Measurements from ENCODE around the gene RIMBP3C.
"Not testable (repeated sequence)": the region's sequence is repeated elsewhere in the genome, so short reads cannot be mapped to it uniquely, and the experiment has no call there.

Gene RIMBP3C, protein sequence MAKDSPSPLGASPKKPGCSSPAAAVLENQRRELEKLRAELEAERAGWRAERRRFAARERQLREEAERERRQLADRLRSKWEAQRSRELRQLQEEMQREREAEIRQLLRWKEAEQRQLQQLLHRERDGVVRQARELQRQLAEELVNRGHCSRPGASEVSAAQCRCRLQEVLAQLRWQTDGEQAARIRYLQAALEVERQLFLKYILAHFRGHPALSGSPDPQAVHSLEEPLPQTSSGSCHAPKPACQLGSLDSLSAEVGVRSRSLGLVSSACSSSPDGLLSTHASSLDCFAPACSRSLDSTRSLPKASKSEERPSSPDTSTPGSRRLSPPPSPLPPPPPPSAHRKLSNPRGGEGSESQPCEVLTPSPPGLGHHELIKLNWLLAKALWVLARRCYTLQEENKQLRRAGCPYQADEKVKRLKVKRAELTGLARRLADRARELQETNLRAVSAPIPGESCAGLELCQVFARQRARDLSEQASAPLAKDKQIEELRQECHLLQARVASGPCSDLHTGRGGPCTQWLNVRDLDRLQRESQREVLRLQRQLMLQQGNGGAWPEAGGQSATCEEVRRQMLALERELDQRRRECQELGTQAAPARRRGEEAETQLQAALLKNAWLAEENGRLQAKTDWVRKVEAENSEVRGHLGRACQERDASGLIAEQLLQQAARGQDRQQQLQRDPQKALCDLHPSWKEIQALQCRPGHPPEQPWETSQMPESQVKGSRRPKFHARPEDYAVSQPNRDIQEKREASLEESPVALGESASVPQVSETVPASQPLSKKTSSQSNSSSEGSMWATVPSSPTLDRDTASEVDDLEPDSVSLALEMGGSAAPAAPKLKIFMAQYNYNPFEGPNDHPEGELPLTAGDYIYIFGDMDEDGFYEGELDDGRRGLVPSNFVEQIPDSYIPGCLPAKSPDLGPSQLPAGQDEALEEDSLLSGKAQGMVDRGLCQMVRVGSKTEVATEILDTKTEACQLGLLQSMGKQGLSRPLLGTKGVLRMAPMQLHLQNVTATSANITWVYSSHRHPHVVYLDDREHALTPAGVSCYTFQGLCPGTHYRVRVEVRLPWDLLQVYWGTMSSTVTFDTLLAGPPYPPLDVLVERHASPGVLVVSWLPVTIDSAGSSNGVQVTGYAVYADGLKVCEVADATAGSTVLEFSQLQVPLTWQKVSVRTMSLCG (N-terminal part only)
- total RNA-seq: 0 to 0.14 reads per million in 2 donors

DNA sequence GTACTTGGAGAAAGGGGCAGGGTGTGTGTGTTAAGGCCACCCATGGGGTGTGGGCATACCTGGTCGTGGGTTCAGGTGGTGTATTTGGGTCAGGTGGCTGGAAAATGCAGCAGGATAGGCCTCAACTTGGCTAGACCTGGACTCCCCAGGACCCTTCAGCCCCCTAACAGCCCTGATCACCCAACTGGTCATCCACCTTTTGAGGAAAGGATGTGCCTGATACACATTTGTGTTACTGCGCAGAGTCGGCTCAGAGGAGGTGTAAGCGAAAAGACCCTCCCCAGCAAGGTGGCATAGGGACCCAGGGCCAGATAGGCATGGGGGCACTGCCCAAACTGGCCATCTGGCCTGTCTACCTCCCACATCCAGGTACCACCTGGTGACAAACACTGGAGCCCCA is at the start of gene RIMBP3C:
RIMBP3C (minus strand) TSS at position 101 of the 400 bp plus-strand sequence. CDS start 485 bp downstream, outside the sequence.
- DNase-seq: not testable (repeated sequence)

DNA sequence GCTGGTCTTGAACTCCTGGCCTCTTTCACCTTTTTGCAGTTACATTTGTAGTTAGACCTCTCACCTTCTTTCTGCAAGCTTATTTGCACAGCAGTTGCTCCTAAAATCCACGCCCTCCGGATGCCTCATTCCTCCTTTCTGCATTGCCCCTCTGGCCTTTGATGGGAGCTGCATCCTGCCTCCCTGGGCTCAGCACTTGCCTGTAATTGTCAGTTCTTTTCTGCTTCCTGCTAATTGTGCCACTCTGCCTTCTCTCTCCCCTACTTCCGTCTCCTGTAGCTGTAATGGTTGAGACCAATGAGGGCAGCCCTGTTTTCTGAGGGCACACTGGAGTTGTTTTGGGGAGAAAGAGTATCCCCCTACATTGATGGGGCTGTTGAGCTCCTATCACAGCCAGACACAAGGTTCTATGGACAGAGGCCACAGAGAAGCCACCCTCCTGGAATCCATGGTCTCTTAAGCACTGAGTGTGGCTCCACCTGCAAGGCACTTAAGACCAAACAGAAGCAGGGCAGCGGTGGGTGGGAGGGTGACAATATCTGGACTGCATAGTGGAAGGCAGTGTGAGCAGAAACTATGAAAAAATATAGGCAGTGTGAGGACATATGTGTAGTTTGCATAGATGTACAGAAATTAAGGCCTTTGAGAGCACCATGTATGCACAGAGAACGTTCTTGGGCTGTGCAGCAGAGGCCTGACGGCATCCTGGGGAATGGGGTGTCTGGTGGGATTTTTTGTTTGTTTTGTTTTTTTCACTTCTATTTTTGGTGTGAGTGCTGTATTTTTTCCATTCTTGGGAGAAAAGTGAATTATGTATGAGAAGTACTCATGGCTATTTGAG is 48.0 kb upstream of the RIMBP3C start:
- no peak for DNase-seq

DNA sequence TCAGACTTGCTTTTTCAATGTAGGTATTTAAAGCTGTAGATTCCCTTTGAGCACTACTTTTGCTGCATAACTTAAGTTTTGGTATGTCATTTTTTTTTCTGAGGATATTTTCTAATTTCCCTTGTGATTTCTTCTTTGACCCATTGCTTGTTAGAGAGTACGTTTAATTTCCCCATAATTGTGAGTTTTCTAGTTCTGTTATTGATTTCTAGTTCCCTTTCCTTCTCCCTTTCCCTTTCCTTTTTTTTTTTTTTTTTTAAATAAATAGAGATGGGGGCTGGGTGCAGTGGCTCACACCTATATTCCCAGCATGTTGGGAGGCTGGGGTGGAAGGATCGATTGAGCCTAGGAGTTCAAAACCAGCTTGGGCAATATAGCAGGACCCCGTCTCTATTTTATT is 47.0 kb upstream of the RIMBP3C start:
- no peak for DNase-seq

DNA sequence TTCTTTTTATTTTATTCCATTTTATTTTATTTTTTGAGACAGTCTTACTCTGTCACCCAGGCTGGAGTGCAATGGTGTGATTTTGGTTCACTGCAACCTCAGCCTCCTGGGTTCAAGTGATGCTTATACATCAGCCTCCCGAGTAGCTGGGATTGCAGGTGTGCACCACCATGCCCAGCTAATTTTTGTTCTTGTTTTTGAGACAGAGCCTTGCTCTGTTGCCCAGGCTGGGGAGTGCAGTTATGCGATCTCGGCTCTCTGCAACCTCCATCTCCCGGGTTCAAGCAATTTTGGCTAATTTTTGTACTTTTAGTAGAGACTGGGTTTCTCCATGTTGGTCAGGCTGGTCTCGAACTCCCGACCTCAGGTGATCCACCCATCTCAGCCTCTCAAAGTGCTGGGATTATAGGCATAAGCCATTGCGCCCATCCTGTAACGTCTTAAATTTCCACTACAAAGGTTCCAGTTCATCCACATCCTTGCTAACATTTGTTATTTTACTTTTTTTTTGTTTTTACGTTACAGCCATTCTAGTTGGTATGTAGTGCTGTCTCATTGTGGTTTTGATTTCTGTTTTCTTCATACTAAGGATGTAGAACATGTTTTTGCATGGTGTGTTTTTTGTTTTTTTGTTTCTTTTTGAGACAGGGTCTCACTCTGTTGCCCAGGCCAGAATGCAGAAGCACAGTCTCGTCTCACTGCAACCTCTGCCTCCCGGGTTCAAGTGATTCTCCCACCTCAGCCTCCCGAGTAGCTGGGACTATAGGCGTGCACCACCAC is 45.3 kb upstream of the RIMBP3C start:
- not testable (repeated sequence) for DNase-seq

DNA sequence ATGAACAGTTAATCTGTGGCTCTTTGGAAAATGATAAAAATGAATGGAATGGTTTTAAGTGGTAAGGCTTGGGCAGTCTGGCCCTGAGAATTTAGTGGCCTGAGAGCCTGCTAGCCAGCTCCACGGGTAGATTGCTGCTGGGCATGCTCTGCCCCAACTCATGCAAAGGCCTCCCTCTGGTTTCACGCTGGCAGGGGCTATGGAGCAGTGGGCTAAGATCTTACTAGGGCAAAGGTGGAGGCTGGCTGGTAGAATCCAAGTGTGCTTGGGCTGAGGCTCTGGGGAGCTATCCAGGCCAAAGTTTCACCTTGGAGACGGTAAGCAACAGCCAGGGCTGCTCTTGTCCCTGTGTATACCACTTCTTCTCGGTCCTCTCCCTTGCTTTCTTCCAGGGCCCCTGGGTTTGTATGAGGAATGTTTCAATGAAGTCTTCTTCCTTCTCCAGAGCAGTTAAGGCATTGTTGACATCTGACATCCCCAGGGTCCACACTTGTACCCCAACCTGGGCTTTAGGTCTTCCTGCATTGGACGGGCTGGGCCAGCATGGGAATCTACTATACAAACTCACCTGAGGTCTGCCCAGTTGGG is 43.7 kb upstream of the RIMBP3C start:
- DNase-seq: no peak

DNA sequence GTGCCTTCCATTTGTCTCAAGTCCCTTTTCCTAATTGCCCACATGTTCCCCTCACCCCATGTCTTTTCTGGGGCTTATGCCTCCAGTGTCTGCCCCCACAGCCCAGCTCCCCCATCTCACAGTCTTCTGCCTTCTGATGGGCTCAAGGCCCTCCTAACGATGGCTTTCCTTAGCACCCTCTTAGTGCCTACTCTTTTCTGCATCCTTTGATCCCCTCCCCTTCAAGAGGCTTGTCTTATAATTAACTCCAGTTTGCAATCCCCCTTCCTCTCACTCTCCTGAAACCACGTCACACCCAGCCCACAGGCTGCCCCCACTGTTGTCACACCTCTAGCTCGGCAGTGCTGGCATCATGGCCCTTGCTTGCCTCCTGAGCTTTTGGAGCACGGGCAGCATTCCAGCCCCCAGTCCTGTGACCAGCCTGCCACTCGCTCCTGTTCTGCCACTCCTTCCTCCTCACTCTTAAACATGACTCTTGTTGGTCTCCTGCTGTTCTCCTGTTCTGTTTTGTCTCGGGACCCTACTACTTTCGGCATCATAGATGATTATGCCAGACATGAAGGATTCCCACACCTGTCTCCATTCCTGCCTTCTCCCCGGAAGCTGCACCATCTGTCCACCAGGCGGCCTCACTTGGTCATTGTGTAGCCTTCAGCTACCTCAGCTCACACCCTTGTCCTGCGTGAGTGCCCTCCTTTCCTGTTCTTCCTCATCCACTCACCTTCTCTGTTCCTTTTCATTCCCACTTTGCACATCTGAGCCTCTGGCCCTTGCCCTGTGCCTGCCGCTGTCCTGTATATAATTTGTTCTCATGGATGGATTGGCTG is 42.4 kb upstream of the RIMBP3C start:
- DNase-seq: no peak

DNA sequence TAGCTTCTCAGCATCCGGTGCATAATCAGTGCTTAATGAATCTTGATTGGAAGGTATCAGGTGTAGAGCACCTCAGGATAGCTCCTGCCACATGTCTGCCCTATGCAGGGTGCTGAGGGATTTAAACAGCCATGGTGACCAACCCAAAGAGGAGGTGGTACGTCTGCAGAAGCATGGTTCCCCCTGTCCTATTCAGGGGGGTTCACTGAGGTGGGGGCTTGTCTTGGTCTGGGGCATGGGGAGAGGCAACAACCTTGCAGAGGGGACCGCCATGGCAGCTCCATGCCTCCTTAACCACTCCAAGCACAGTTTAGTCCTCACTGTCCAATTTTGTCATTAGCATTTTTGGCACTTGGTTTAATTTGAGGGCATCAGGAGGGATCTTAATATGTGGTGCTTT is 41.2 kb upstream of the RIMBP3C start:
- no peak for DNase-seq

DNA sequence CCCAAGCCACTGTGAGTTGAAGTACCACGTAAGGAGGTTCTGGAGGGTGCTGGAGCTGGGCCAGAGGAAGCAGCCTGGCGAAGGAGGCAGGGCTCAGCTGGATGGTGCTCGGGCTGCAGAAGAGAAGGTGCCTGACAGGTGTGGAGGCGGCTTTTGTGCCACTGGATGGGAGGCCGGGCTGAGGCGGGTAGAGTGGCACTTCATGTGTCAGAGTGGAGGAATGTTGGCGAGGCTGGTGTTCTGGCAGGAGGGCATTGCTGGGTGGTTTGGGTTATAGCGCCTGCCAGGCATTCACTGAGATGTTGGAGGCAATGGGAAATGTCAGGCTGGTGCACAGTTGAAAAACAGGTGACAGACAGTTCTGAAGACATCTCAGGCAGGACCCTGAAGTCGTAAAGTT is 40.4 kb upstream of the RIMBP3C start:
- no peak for DNase-seq

DNA sequence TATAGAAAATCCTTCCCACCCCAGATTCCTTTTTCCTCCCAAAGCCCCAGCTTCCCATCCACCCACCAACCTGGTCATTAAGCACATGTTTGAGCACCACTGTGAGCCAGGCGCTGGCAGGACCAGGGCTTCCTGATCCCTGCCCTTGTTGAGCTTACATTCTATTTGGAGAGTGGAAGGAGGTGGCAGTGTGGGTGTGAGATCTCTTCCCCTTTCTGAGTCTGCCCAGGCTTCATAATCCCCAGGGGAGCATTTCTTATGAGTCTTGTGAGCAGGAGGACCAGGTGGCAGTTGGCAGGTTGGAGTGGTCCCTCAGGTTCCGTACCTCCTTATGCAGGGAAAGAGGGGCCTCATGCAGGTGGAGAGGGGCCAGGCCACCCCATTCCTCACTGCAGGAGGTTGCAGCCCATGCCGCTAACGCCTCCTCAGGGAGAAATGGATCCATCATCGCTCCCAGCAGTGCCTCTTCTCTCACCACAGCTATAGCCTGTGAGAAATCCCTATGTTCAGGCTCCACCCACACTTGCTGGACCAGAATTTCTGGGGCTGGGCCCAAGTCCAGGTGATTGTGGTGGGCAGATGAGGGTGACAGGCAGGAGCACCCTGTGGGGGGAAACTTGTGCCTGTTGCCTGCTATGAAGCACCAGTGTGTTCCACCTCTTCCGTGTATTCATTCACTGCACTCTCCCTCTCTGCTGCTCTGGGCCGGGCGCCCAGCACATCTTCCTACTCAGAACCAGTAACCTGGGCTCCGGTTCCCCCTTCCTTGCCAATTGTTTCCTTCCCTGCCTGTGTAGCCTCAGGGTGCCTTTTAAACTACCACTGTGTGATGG is 39.8 kb upstream of the RIMBP3C start:
- DNase-seq: no peak

DNA sequence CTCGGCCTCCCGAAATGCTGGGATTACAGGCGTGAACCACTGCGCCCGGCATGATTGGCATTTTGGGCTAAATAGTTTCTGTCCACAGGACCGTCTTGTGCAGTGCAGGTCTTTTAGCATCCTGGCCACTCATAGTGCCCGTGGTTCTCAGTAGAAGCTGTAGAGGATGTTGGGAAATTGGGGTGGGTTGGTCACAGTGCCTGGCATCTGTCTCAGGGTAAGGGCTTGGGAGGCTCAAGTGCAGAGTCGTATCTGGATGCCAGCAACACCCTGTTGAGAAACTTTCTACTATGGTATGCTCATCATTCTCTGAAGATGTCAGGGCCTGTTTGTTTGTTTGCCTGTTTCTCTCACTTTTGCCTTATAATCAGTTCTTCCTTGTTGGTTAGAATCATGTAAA is 38.1 kb upstream of the RIMBP3C start:
- no peak for DNase-seq

DNA sequence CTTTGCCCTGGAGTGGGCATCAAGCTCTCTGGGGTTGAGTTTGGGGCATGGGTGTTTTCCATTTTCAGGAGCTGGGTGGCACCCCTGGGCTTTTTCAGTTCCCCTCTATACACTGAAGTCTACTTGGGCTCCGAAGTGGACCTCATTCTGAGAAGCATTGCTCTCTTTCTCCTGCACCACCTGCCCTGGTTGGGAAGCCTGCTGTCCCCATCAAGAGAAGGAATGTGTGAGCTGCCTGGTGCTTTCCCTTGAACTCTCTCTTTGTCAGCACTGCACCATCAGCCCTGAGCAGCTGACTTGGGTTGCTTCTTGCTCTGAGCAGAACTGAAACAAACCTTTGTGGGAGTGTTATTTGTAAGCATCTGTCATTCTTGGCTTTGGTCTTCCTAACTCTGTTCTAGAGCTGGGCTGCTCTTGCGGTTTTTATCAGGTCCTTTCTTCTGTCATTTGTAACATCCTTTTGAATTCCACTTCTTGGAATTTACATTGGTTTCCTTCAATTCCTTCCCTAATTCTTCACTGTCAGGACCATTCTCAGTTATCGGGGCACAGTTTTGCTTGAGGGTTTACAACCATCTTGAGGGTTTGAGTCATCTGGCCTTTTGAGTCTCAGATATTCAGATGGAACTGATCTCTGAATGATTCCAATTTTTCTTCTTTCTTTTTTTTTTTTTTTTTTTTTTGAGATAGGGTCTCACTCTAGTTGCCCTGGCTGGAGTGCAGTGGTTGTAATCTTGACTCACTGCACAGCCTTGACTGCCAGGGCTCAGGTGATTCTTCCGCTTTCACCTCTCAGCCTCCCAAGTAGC is 36.7 kb upstream of the RIMBP3C start:
- no peak for DNase-seq

DNA sequence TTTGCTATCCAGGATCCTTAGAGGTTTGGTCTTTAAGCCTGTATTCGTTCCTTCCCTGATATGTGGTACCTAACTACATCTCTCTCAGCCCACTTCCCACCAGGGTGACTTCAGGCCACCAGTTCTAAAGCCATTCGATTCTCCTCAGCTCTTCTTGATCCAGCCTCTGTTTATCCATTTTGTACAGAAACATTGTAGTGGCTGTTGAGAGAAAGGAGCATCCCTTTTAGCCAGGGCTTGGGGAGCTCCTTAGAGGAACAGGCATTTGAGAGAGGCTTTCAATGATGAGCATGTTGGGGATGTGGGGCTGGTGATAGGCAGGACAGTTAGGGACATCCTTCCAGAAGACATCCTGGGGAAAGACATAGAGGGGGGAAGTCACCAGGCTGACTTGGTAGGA is 34.1 kb upstream of the RIMBP3C start:
- no peak for DNase-seq

DNA sequence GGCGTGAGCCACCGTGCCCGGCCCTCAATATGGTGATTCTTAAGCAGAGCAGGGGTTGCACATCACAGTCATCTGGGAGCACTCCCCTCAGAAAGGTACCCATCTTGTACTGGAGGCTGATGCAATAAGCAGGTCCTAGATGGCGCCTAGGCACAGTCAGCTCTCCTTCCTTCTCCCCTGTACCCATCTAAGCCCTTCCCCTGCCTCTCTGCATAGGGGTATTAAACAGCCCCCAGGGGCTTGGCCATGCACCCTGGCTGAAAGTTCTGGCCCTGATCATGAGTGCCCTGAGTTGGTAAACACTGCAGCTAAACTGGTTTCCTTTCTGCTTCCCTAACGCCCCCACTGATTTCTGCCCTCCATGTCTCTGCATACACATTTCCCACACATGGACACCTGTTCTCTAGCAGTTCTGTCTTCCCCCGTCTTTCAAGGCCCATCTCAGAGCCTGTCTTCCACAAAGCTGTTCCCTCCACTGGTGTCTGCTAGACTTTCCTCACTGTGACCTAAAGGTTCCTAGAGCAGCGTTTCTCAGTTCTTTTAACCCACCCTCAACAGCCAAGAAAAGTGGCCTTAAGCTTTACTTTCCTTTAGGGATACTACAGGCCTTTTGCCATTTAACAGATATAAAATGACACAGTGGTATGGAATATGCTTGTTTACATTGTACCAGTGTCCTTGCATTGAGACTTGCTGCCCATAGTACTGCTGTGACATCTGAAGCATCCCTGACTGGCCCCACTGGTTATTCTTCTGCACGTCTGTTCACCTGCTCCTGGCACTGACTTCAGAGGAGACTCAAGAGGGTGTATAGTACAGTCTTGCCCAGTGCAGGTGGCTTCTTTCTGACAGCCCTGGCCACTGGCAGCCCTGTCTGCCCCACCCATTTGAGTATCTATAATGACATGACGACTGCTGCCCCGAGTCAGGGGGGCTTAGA is 31.8 kb upstream of the RIMBP3C start:
- no peak for DNase-seq

DNA sequence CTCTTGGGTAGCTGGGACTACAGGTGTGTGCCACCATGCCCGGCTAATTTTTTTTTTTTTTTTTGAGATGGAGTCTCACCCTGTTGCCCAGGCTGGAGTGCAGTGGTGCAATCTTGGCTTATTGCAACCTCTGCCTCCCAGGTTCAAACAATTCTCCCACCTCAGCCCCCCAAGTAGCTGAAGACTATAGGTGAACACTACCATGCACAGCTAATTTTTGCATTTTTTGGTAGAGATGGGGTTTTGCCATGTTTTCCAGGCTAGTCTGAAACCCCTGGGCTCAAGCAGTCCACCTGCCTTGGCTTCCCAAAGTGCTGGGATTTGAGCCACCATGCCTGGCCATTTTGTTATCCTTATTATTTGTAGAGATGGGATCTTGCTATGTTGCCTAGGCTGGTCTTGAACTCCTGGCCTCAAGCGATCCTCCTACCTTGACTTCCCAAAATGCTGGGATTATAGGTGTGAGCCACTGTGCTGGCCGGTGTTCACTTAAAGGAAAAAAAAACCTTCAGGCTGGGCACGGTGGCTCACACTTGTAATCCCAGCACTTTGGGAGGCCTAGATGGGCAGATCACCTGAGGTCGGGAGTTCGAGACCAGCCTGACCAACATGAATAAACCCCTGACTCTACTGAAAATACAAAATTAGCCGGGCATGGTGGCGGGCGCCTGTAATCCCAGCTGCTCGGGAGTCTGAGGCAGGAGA is 29.9 kb upstream of the RIMBP3C start:
- not testable (repeated sequence) for DNase-seq

DNA sequence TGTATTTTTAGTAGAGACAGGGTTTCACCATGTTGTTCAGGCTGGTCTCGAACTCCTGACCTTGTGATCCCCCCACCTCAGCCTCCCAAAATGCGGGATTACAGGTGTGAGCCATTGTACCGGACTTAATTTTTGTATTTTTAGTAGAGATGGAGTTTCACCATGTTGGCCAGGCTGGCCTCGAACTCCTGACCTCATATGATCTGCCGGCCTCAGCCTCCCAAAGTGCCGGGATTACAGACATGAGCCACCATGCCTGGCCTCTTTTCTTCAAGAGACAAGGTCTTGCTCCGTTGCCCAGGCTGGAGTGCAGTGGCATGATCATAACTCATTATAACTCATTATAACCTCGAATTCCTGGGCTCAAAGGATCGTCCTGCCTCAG is 29.4 kb upstream of the RIMBP3C start:
- DNase-seq: not testable (repeated sequence)

DNA sequence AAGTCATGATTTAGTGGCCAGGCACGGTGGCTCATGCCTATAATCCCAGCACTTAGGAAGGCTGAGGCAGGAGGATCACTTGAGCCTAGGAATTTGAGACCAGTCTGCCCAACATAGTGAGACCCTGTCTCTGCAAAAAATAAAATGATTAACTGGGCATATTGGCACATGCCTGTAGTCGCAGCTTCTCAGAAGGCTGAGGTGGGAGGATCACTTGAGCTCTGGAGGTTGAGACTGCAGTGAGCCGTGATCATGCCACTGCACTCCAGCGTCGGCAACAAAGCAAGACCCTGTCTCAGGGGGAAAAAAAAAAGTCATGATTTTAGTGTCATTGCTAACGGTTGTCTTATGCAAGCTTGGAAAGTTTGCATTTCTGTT is 28.2 kb upstream of the RIMBP3C start:
- no peak for DNase-seq
